GM12892 (cell line): ENCODE data around the gene SLC8A2.

ENCODE experiments used
- POLR2A ChIP-seq: IDR thresholded peaks from 2 replicates; pipeline ENCODE4 v1.6.1; 2011; ENCODE audit warnings: low read depth, low read length, control low read depth
- POLR2AphosphoS5 ChIP-seq: IDR thresholded peaks from 2 replicates; pipeline ENCODE4 v1.6.1; 2011; ENCODE audit warnings: low read depth, low read length, control low read depth
- TAF1 ChIP-seq: IDR thresholded peaks from 2 replicates; pipeline ENCODE4 v1.6.1; 2011; ENCODE audit warnings: low read depth, mild to moderate bottlenecking, control low read depth, low read length, borderline replicate concordance

GRCh38 chr19:47497821-47498520 lies 26.3 kb upstream of the SLC8A2 start:
- TF ChIP-seq POLR2A = no peak
- no peak for TF ChIP-seq POLR2AphosphoS5
- TF ChIP-seq TAF1 = no peak
